ENCODE data around the gene SPATA6. TPM values are rescaled to one million over a fixed set of nuclear protein-coding genes. Genes with fewer than 3 reads are reported as not detected.
"Not testable (repeated sequence)": the region's sequence is repeated elsewhere in the genome, so short reads cannot be mapped to it uniquely, and the experiment has no call there.

SPATA6 gene
- total and polyA plus RNA-seq, 2 experiments from 2014 or later = 7.4 to 7.6 TPM

DNA sequence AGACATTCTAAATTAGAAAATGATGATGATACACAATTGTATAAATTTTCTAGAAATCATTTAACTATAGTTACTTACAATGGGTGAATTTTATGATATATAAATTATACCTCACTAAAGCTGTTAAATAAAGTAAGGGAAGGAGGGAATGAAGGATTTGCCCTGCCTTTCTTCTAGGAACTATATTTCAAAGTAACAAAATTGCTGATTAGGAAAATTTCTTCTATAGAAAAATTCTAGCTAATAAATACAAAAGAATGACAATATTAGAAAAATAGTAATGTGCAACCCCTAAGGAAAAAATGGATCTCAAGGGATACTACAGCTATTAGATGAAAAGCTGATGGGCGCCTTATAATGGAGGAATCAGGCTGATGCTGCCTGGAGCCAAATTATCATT lies 23.1 kb downstream of the SPATA6 start:
- TF ChIP-seq, protein P1, sequence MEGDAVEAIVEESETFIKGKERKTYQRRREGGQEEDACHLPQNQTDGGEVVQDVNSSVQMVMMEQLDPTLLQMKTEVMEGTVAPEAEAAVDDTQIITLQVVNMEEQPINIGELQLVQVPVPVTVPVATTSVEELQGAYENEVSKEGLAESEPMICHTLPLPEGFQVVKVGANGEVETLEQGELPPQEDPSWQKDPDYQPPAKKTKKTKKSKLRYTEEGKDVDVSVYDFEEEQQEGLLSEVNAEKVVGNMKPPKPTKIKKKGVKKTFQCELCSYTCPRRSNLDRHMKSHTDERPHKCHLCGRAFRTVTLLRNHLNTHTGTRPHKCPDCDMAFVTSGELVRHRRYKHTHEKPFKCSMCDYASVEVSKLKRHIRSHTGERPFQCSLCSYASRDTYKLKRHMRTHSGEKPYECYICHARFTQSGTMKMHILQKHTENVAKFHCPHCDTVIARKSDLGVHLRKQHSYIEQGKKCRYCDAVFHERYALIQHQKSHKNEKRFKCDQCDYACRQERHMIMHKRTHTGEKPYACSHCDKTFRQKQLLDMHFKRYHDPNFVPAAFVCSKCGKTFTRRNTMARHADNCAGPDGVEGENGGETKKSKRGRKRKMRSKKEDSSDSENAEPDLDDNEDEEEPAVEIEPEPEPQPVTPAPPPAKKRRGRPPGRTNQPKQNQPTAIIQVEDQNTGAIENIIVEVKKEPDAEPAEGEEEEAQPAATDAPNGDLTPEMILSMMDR (IDR thresholded peaks at IDR 0.05; ENCODE audit: low read depth, low read length) = no peak
- Histone ChIP-seq H3K4me3 (no peak overlapping the region), H3K27me3 (no peaks in the 10 kb centered on the region)

GRCh38 chr1:48444186-48444585 lies 27.8 kb downstream of the SPATA6 start:
- not testable (repeated sequence) for H3K36me3 ChIP-seq; H3K9me3 ChIP-seq (ENCODE audit: low read depth); DNase-seq (ENCODE audit: low read depth in 1 of 2, low spot score in 1 of 2); H3K4me3 ChIP-seq; H3K27ac ChIP-seq; H3K4me1 ChIP-seq (ENCODE audit: low read depth); H3K27me3 ChIP-seq

More for the DNA sequence above, 23.1 kb downstream of the SPATA6 start:
- no peak overlapping the region for H3K27ac ChIP-seq
- no peaks in the 10 kb centered on the region for H3K4me1 ChIP-seq (ENCODE audit: low read depth)
- H3K9me3 ChIP-seq (ENCODE audit: low read depth) = no peaks in the 10 kb centered on the region
- no peak for DNase-seq (ENCODE audit: low read depth in 1 of 2, low spot score in 1 of 2)
- no peaks in the 10 kb centered on the region for H3K36me3 ChIP-seq

GRCh38 chr1:48442864-48443619 lies 29.0 kb downstream of the SPATA6 start:
- Histone ChIP-seq H3K4me3 (no peak overlapping the region), H3K9me3 (ENCODE audit: low read depth) (no peaks in the 10 kb centered on the region), H3K27ac (no peak overlapping the region), H3K4me1 (ENCODE audit: low read depth) (no peaks in the 10 kb centered on the region), H3K27me3 (no peaks in the 10 kb centered on the region), H3K36me3 (no peaks in the 10 kb centered on the region)
- DNase-seq (ENCODE audit: low read depth in 1 of 2, low spot score in 1 of 2) = peak; percentile 3 to 4
- TF ChIP-seq, protein P1 (IDR thresholded peaks at IDR 0.05; ENCODE audit: low read depth, low read length) = no peak

GRCh38 chr1:48440786-48441185 lies 31.2 kb downstream of the SPATA6 start:
- not testable (repeated sequence) for H3K27me3 ChIP-seq; H3K4me3 ChIP-seq; H3K9me3 ChIP-seq (ENCODE audit: low read depth); H3K36me3 ChIP-seq; DNase-seq (ENCODE audit: low read depth in 1 of 2, low spot score in 1 of 2); H3K4me1 ChIP-seq (ENCODE audit: low read depth); H3K27ac ChIP-seq

- Histone ChIP-seq H3K36me3 (no peaks in the 10 kb centered on the region), H3K27me3 (no peaks in the 10 kb centered on the region), H3K4me3 (no peak overlapping the region), H3K4me1 (ENCODE audit: low read depth) (no peaks in the 10 kb centered on the region), H3K9me3 (ENCODE audit: low read depth) (no peaks in the 10 kb centered on the region), H3K27ac (no peak overlapping the region)
- DNase-seq (ENCODE audit: low read depth in 1 of 2, low spot score in 1 of 2) = no peak
- TF ChIP-seq, protein P1 (IDR thresholded peaks at IDR 0.05; ENCODE audit: low read depth, low read length) = no peak
These were observed 32.6 kb downstream of the SPATA6 start for GRCh38 chr1:48439380-48439779.

DNA sequence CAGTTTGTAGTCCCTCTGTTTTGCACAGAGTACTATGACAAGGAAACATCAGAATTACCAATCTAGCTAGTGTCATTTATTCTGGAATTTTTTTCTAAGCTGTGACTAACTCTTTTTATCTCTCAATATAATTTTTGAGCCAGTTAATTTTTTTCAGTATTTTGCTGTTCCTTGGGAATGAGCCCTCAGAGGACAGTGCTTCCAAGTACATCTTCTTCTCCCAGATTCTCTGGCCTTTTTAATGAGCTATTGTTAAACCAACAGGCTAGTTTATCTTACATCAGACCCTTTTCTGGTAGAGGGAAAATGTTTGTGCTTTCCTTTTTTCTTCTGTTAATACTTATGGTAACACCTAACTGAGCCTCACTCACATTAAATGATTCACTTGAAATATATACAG lies 34.6 kb downstream of the SPATA6 start:
- H3K27ac ChIP-seq; H3K27me3 ChIP-seq; H3K9me3 ChIP-seq (ENCODE audit: low read depth); H3K4me1 ChIP-seq (ENCODE audit: low read depth); H3K4me3 ChIP-seq; H3K36me3 ChIP-seq; DNase-seq (ENCODE audit: low read depth in 1 of 2, low spot score in 1 of 2): not testable (repeated sequence)

- H3K36me3 ChIP-seq; H3K27ac ChIP-seq; H3K9me3 ChIP-seq (ENCODE audit: low read depth); H3K4me3 ChIP-seq; H3K4me1 ChIP-seq (ENCODE audit: low read depth); DNase-seq (ENCODE audit: low read depth in 1 of 2, low spot score in 1 of 2); H3K27me3 ChIP-seq: not testable (repeated sequence)
These were observed 36.5 kb downstream of the SPATA6 start for GRCh38 chr1:48435312-48436002.

Data from cardiac muscle cell (in vitro differentiated cells and primary cell).